Hepatocyte (in vitro differentiated cells): ENCODE measurements around the gene IKZF1. TPM values are rescaled to one million over a fixed set of nuclear protein-coding genes. Genes with fewer than 3 reads are reported as not detected.

Source experiments
- DNase-seq: peaks from one replicate; pipeline ENCODE4 v3.0.0-alpha.2; 2016; ENCODE audit warnings: low spot score
- H2AFZ ChIP-seq: fragments of 200-600 bp; sonication (generic); 2 replicates; pipeline ENCODE4 v1.6.0; 2016; ENCODE audit warnings: antibody characterized with exemption, mild to moderate bottlenecking
- H3K27ac ChIP-seq: fragments of 200-600 bp; sonication (generic); 2 replicates; pipeline ENCODE4 v1.5.1; 2016; ENCODE audit warnings: mild to moderate bottlenecking
- H3K27me3 ChIP-seq: fragments of 200-600 bp; sonication (generic); 2 replicates; pipeline ENCODE4 v1.6.1; 2016
- H3K36me3 ChIP-seq: fragments of 200-600 bp; sonication (generic); replicated peaks from 2 replicates; pipeline ENCODE4 v1.5.1; 2016; ENCODE audit warnings: low read depth; ENCODE audit not compliant: insufficient read depth
- H3K4me1 ChIP-seq: fragments of 200-600 bp; sonication (generic); 2 replicates; pipeline ENCODE4 v1.5.1; 2016; ENCODE audit warnings: mild to moderate bottlenecking, moderate library complexity; ENCODE audit not compliant: insufficient read depth
- H3K4me2 ChIP-seq: fragments of 200-600 bp; sonication (generic); 2 replicates; pipeline ENCODE4 v1.6.0; 2016
- H3K4me3 ChIP-seq: fragments of 200-600 bp; sonication (generic); 2 replicates; pipeline ENCODE4 v1.5.1; 2016; ENCODE audit warnings: mild to moderate bottlenecking
- H3K79me2 ChIP-seq: fragments of 200-600 bp; sonication (generic); 2 replicates; pipeline ENCODE4 v1.6.0; 2017; ENCODE audit warnings: mild to moderate bottlenecking
- H3K9me2 ChIP-seq: fragments of 200-600 bp; sonication (generic); replicated peaks from 2 replicates; pipeline ENCODE4 v1.6.0; 2017; ENCODE audit warnings: mild to moderate bottlenecking; ENCODE audit not compliant: insufficient read depth
- H3K9me3 ChIP-seq: fragments of 200-600 bp; sonication (generic); 2 replicates; pipeline ENCODE4 v1.5.1; 2016; ENCODE audit warnings: low read depth, mild to moderate bottlenecking
- H4K20me1 ChIP-seq: fragments of 200-600 bp; sonication (generic); 2 replicates; pipeline ENCODE4 v1.6.0; 2016; ENCODE audit warnings: mild to moderate bottlenecking; ENCODE audit not compliant: insufficient read depth, poor library complexity, severe bottlenecking
- EZH2 ChIP-seq: fragments of 200-600 bp; sonication (generic); IDR thresholded peaks from 2 replicates; pipeline ENCODE4 v1.6.1; 2016; ENCODE audit warnings: antibody characterized with exemption, mild to moderate bottlenecking, borderline replicate concordance
- EZH2phosphoT487 ChIP-seq: fragments of 200-600 bp; sonication (generic); IDR thresholded peaks from one replicate; pipeline ENCODE4 v1.6.1; 2018; ENCODE audit warnings: antibody characterized with exemption, mild to moderate bottlenecking, low read depth, moderate library complexity; ENCODE audit not compliant: unreplicated experiment, severe bottlenecking
- WGBS: methylation state at CpG from one replicate; pipeline ENCODE4 v1.1.6; 2016; ENCODE audit warnings: low lambda C conversion rate; ENCODE audit errors: missing lambda C conversion rate; 5-methylcytosine and 5-hydroxymethylcytosine counted together
- polyA plus RNA-seq: library from polyadenylated mRNA; unstranded; fragments of >200 nt; fragmentation: Nextera tagmentation; extraction: Ambion mirVana; gene quantifications from 2 replicates; pipeline ENCODE4 v1.2.1, GENCODE V29; 2016
- total RNA-seq: library from RNA; depleted of rRNA; stranded (reverse); fragments of >200 nt; gene quantifications from 2 replicates; pipeline ENCODE4 v1.2.3, GENCODE V29; 2014
- TF ChIP-seq, protein P1 (sequence below): fragments of 200-600 bp; sonication (generic); IDR thresholded peaks from 2 replicates; pipeline ENCODE4 v1.5.1; 2016; ENCODE audit warnings: antibody characterized with exemption, mild to moderate bottlenecking; ENCODE audit not compliant: poor library complexity

The IKZF1 gene
- total and polyA plus RNA-seq, 2 experiments from 2014 or later = 0.16 to 0.47 TPM

DNA sequence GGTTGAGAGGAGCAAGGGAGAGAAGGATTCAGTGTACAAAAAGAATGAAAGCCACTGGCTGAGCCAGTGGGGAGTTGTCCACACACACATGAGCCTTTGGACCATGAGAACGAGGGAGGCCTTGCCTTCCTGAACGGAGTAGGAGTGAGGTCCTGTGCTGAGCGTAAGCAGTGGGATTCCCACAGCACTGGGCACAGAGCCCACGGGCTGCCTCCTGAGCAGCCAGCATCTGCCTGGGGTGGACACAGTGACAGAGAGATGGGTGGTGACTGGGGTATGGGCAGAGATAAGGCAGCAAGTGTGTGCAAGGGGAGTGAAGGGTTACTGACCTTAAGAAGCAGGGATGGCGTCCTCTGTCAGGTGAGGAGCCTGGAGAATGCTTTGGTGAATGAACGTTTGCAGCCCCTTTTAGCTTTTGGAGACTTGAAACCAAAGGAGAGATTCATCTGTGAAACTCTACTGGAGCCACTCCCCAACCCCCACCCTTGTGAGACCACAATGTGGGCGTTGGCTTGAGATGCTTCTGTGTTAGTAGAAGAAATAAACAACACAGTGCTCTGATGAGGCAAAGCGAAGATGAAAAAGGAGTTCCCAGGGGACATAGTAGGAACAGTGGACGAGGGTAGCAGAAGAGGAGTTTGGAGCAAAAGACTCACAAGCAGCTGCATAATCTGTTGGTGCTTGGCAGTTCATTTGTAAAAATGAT, 89.2 kb downstream of the IKZF1 start:
- Histone ChIP-seq H3K9me3 (no peaks in the 10 kb centered on the region), H3K27me3 (no peaks in the 10 kb centered on the region), H2AFZ (no peak overlapping the region), H4K20me1 (no peaks in the 10 kb centered on the region), H3K79me2 (no peaks in the 10 kb centered on the region), H3K9me2 (no peaks in the 10 kb centered on the region), H3K4me3 (no peak overlapping the region), H3K27ac (no peak overlapping the region), H3K4me2 (no peak overlapping the region), H3K4me1 (no peaks in the 10 kb centered on the region), H3K36me3 (no peaks in the 10 kb centered on the region)
- 84% methylated on average over 9 of the region's 9 CpGs for WGBS
- DNase-seq = no peak
- TF ChIP-seq, protein P1, sequence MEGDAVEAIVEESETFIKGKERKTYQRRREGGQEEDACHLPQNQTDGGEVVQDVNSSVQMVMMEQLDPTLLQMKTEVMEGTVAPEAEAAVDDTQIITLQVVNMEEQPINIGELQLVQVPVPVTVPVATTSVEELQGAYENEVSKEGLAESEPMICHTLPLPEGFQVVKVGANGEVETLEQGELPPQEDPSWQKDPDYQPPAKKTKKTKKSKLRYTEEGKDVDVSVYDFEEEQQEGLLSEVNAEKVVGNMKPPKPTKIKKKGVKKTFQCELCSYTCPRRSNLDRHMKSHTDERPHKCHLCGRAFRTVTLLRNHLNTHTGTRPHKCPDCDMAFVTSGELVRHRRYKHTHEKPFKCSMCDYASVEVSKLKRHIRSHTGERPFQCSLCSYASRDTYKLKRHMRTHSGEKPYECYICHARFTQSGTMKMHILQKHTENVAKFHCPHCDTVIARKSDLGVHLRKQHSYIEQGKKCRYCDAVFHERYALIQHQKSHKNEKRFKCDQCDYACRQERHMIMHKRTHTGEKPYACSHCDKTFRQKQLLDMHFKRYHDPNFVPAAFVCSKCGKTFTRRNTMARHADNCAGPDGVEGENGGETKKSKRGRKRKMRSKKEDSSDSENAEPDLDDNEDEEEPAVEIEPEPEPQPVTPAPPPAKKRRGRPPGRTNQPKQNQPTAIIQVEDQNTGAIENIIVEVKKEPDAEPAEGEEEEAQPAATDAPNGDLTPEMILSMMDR = no peak
- no peak for TF ChIP-seq EZH2phosphoT487
- TF ChIP-seq EZH2 = no peak

DNA sequence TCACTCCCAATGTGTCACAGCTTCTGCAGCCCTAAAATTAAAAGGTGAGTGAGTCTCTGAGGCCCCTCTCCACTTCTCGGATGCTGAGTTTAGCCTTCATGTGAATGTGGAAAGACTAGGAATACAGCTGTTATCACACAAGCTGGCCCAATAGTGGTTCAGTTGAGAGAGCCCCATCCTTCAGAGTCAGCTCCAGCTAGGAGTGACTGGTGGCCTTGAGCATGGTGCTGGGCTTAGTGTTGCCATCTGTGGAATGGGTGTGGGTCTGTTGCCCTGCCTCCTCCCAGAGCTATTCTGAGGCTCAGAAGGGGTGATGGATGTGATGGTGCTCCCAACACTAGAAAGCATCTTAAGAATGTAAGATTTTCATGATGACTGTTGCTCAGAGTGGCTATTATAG, 89.8 kb downstream of the IKZF1 start:
- TF ChIP-seq EZH2 = no peak
- TF ChIP-seq, protein P1 = no peak
- no peak for TF ChIP-seq EZH2phosphoT487
- H3K4me1 ChIP-seq = no peaks in the 10 kb centered on the region
- WGBS = 85% methylated on average over 1 of the region's 1 CpG
- H3K4me3 ChIP-seq = no peak overlapping the region
- H3K27me3 ChIP-seq = no peaks in the 10 kb centered on the region
- H3K27ac ChIP-seq = no peak overlapping the region
- no peaks in the 10 kb centered on the region for H3K36me3 ChIP-seq
- H2AFZ ChIP-seq = no peak overlapping the region
- no peaks in the 10 kb centered on the region for H4K20me1 ChIP-seq
- H3K9me3 ChIP-seq = no peaks in the 10 kb centered on the region
- H3K4me2 ChIP-seq = no peak overlapping the region
- no peaks in the 10 kb centered on the region for H3K9me2 ChIP-seq
- DNase-seq = no peak
- H3K79me2 ChIP-seq = no peaks in the 10 kb centered on the region

DNA sequence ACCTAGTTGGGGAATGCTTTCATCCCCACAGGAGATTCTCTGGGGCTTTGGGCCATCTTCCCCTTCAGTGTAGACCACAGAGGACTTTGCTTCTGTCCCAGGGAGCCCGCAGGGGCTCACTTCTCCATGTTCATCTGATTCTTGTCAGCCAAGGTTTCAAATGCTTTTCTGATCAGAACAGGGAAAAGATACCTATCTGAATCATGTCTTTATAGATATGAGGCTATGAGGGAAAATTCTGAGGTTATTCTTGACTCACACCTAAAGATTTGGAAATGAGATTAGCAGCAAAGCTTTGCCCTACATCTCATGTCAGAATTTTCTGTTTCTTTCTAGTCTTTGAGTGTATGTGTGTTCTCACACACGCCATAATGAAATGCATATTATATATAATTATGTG, 92.3 kb downstream of the IKZF1 start:
- no peak overlapping the region for H3K27ac ChIP-seq
- DNase-seq = no peak
- H2AFZ ChIP-seq = no peak overlapping the region
- H3K4me3 ChIP-seq = no peak overlapping the region
- TF ChIP-seq EZH2 (no peak), EZH2phosphoT487 (no peak)
- TF ChIP-seq, protein P1 = no peak
- H3K9me3 ChIP-seq = no peaks in the 10 kb centered on the region
- H3K36me3 ChIP-seq = no peaks in the 10 kb centered on the region
- 88% methylated on average over 2 of the region's 2 CpGs for WGBS
- no peaks in the 10 kb centered on the region for H3K9me2 ChIP-seq
- no peaks in the 10 kb centered on the region for H3K27me3 ChIP-seq
- no peaks in the 10 kb centered on the region for H3K79me2 ChIP-seq
- H3K4me2 ChIP-seq = no peak overlapping the region
- no peaks in the 10 kb centered on the region for H3K4me1 ChIP-seq
- no peaks in the 10 kb centered on the region for H4K20me1 ChIP-seq
